HS-27A (cell line): ENCODE results near the gene MEIS2.

Experiments used
- DNase-seq: peaks from one replicate; pipeline ENCODE4 v3.0.0-alpha.2; 2012; ENCODE audit warnings: low read depth, missing footprints

Gene MEIS2

GRCh38 chr15:36878684-36879262 is 221.6 kb downstream of the MEIS2 start:
- DNase-seq: no peak

- no peak for DNase-seq
These were observed 222.3 kb downstream of the MEIS2 start for GRCh38 chr15:36877796-36878683.

GRCh38 chr15:36877294-36877693 is 223.1 kb downstream of the MEIS2 start:
- DNase-seq: no peak

DNA sequence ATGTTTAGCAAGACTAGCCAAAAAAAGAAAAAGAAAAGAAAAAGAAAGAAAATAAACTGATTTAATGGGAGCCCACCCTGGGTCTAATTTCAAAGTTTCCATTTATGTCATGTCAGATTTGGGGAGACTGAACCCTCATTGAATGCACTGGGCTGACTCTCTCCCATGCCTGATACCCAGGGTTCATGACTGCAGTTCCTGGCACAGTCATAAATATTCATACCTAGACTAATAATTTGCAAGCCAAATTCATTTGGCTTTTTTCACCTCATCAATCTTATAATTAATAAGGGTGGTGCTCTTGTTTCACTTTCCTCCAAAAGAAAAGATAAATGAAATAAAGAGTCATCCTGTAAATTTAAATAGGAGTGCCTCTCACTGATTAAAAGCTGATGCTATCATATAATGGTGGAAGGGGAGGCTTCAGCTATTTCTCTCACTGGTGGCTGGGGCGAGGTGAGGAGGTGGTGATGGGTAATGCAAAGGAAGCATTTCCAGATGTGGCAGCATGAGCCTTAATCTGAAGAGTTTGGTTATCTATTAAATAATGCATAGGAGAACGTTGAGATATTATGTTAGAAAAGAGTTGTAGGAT is 224.5 kb downstream of the MEIS2 start:
- DNase-seq: no peak

- DNase-seq: no peak
These were observed 225.4 kb downstream of the MEIS2 start for GRCh38 chr15:36874930-36875329.

DNA sequence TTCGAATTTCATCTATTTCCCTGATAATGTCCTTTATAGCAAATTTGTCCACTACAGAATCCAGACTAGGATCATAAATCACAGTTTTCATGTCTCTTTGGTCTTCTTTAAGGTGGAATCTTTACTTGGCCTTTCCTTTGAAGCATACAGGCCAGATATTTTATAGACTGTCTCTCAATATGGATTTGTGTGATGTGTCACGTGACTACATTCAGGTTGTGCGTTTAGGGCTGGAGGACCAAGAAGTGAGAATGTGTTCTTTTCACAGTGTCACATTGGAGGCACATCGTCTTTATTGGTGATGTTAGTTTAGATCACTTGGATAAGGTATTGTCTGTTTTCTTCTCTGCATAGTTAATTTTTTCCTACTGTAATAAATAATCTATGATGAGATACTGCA is 232.9 kb downstream of the MEIS2 start:
- DNase-seq: no peak

- no peak for DNase-seq
These were observed 233.5 kb downstream of the MEIS2 start for GRCh38 chr15:36866896-36867295.

GRCh38 chr15:36863570-36863969 is 236.8 kb downstream of the MEIS2 start:
- no peak for DNase-seq

DNA sequence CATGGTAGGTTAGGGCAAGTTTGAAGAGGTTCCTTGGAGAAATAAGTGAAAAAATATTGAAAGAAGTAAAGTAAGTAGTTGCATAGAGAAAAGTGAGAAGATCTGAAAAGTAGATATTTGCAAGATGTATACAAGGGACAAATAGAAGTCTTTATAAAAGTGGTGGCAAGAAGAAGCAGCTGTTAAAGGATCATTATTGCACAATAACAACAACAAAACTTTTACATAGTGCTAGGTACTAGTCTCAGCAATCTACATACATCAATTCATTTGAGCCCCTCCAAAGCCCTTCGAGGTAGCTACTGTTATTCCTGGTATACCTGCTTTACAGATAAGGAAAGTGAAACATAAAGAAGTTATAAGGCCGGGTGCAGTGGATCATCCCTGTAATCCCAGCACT is 239.6 kb downstream of the MEIS2 start:
- DNase-seq: no peak

GRCh38 chr15:36858423-36858822 is 241.9 kb downstream of the MEIS2 start:
- DNase-seq: no peak

- DNase-seq: no peak
These were observed 243.9 kb downstream of the MEIS2 start for GRCh38 chr15:36856339-36856973.

- no peak for DNase-seq
These were observed 249.5 kb downstream of the MEIS2 start for GRCh38 chr15:36850864-36851263.

DNA sequence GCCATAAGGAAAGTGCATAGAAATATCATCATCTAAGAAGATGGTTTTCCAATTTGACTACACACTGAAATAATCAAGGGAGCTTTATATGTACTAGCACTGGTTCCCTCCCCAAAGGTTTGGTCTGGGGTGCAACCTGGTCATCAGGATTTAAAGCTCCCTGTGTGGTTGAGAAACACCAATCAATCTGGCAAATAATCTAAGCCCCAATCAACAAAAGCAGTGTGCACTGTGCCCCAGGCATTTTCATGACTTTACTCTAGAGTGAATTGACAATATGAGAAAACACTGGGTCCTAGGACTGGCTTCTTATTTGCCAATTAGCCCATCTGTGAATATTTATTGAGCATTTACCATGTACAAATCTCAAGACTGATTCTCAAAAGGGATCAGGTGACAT is 255.1 kb downstream of the MEIS2 start:
- no peak for DNase-seq

GRCh38 chr15:36844534-36844998 is 255.8 kb downstream of the MEIS2 start:
- no peak for DNase-seq

GRCh38 chr15:36843822-36844221 is 256.5 kb downstream of the MEIS2 start:
- no peak for DNase-seq

DNA sequence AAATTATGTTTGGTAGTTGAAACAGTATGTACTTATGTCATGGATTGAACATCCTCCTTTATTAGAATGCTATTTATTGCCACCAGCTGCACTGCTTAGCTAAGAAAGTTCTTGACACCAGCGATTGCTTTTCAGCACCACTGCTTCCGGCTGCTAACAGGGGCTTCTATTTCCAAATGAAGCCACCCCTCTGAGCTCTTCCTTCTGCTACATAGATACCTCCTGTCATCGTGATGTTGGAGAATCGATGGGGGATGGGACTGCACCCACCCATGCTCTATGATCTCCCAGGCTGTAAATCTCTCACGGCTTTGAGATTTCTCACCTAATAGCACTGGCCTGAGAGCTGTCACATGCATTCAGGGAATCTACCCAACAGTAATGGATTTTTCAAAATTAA is 259.2 kb downstream of the MEIS2 start:
- no peak for DNase-seq
